Fibroblast of lung (primary cell): ENCODE results near the gene FLT3LG. TPM values are rescaled to one million over a fixed set of nuclear protein-coding genes. Genes with fewer than 3 reads are reported as not detected.

Source experiments
- DNase-seq, 2 donors: peaks; one replicate each; pipeline versions ENCODE4 v3.0.0 to v3.0.0-alpha.2; 2010; ENCODE audit warnings: low read depth in 2 of 2
- H2AFZ ChIP-seq: 2 replicates; pipeline ENCODE4 v1.5.1; 2012; ENCODE audit warnings: low read length, control low read depth, inconsistent platforms
- H3K27ac ChIP-seq: 2 replicates; pipeline ENCODE4 v1.5.1; 2011; ENCODE audit warnings: low read length, control low read depth; ENCODE audit not compliant: insufficient read depth
- H3K27me3 ChIP-seq: 2 replicates; pipeline ENCODE4 v1.5.1; 2011; ENCODE audit warnings: mild to moderate bottlenecking, low read length; ENCODE audit not compliant: control insufficient read depth, insufficient read depth
- H3K36me3 ChIP-seq: 2 replicates; pipeline ENCODE4 v1.5.1; 2011; ENCODE audit warnings: low read length; ENCODE audit not compliant: control insufficient read depth, insufficient read depth
- H3K4me1 ChIP-seq: 2 replicates; pipeline ENCODE4 v1.5.1; 2011; ENCODE audit warnings: low read length; ENCODE audit not compliant: control insufficient read depth, insufficient read depth; ENCODE audit errors: extremely low read depth
- H3K4me2 ChIP-seq: 2 replicates; pipeline ENCODE4 v1.5.1; 2011; ENCODE audit warnings: low read length, control low read depth; ENCODE audit not compliant: insufficient read depth; ENCODE audit errors: extremely low read depth
- H3K4me3 ChIP-seq, 4 experiments: fragments of 200-600 bp in 1 of 4; sonication (generic) in 1 of 4; replicated peaks in 1 of 4; 2 replicates each; pipeline ENCODE4 v1.5.1; 2011 to 2016; ENCODE audit warnings: low read length in 4 of 4, low read depth in 3 of 4, mild to moderate bottlenecking in 3 of 4, control low read depth in 2 of 4, inconsistent platforms in 1 of 4, mixed read lengths in 1 of 4; ENCODE audit not compliant: insufficient read depth in 1 of 4; ENCODE audit errors: control extremely low read depth in 1 of 4
- H3K79me2 ChIP-seq: 2 replicates; pipeline ENCODE4 v1.5.1; 2012; ENCODE audit warnings: mild to moderate bottlenecking, low read length, inconsistent platforms; ENCODE audit not compliant: control insufficient read depth, insufficient read depth
- H3K9ac ChIP-seq: 2 replicates; pipeline ENCODE4 v1.5.1; 2011; ENCODE audit warnings: mild to moderate bottlenecking, low read length, control low read depth; ENCODE audit not compliant: insufficient read depth
- H3K9me3 ChIP-seq: 2 replicates; pipeline ENCODE4 v1.5.1; 2012; ENCODE audit warnings: low read depth, low read length; ENCODE audit not compliant: control insufficient read depth, insufficient read depth
- H4K20me1 ChIP-seq: 2 replicates; pipeline ENCODE4 v1.5.1; 2011; ENCODE audit warnings: low read length; ENCODE audit not compliant: control insufficient read depth, insufficient read depth; ENCODE audit errors: extremely low read depth
- CTCF ChIP-seq, 2 donors: IDR thresholded peaks in 1 of 2; conservative IDR thresholded peaks in 1 of 2; 1 replicate in 1 of 2; 2 replicates in 1 of 2; pipeline ENCODE4 v1.5.1; 2011 to 2012; ENCODE audit warnings: low read length in 2 of 2, control low read depth in 1 of 2, inconsistent platforms in 1 of 2, low read depth in 1 of 2, mild to moderate bottlenecking in 1 of 2
- EZH2 ChIP-seq: IDR thresholded peaks from 2 replicates; pipeline ENCODE4 v1.5.1; 2012; ENCODE audit warnings: low read length, control low read depth, mild to moderate bottlenecking; ENCODE audit errors: missing control alignments
- polyA plus RNA-seq, 2 donors: library from polyadenylated mRNA; depleted of rRNA in 1 of 2; stranded (reverse) in 1 of 2; unstranded in 1 of 2; fragments of >200 nt; gene quantifications; 2 replicates each; pipeline ENCODE4 v1.2.1, GENCODE V29; 2011 to 2012; ENCODE audit warnings: missing spikeins in 1 of 2
- total RNA-seq: library from RNA; depleted of rRNA; stranded (reverse); fragments of >200 nt; gene quantifications from 2 replicates; pipeline ENCODE4 v1.2.1, GENCODE V29; 2014

Gene FLT3LG
- total and polyA plus RNA-seq, 2 donors (not counting 1 experiment from before 2014, with no cell fraction given), result 4.4 to 4.5 TPM

- DNase-seq, result no peak
- Histone ChIP-seq H3K79me2 (peaks cover 28% of the 10 kb centered on the region), H3K27ac (peak overlapping the region; percentile 92), H3K36me3 (peaks cover 26% of the 10 kb centered on the region), H3K4me2 (peak overlapping the region; percentile 97), H3K4me1 (peaks cover 9% of the 10 kb centered on the region), H3K9ac (no peak overlapping the region), H2AFZ (no peak overlapping the region), H3K27me3 (no peaks in the 10 kb centered on the region), H3K4me3 (peak overlapping the region; percentile 88 to 97 (median 95)), H3K9me3 (no peaks in the 10 kb centered on the region), H4K20me1 (no peaks in the 10 kb centered on the region)
- TF ChIP-seq EZH2 (no peak), CTCF (conservative IDR thresholded peaks at IDR 0.05 in 1 of 2, IDR thresholded peaks at IDR 0.05 in 1 of 2; ENCODE audit: low read depth in 1 of 2, low read length in 2 of 2) (no peak)
These were observed 23.7 kb downstream of the FLT3LG start for GRCh38 chr19:49497789-49498103.

- H3K27ac ChIP-seq, result no peak overlapping the region
- DNase-seq, result no peak
- peaks cover 9% of the 10 kb centered on the region for H3K4me1 ChIP-seq
- no peak overlapping the region for H3K4me3 ChIP-seq
- no peaks in the 10 kb centered on the region for H3K27me3 ChIP-seq
- peaks cover 28% of the 10 kb centered on the region for H3K79me2 ChIP-seq
- peak overlapping the region; percentile 19 for H3K4me2 ChIP-seq
- no peaks in the 10 kb centered on the region for H4K20me1 ChIP-seq
- no peak for TF ChIP-seq CTCF (conservative IDR thresholded peaks at IDR 0.05 in 1 of 2, IDR thresholded peaks at IDR 0.05 in 1 of 2; ENCODE audit: low read depth in 1 of 2, low read length in 2 of 2)
- TF ChIP-seq EZH2, result no peak
- H3K9me3 ChIP-seq, result no peaks in the 10 kb centered on the region
- H2AFZ ChIP-seq, result no peak overlapping the region
- peaks cover 26% of the 10 kb centered on the region for H3K36me3 ChIP-seq
- H3K9ac ChIP-seq, result no peak overlapping the region
These were observed 24.5 kb downstream of the FLT3LG start for GRCh38 chr19:49498475-49498874.

GRCh38 chr19:49499030-49499670 lies 25.1 kb downstream of the FLT3LG start:
- Histone ChIP-seq H3K79me2 (peaks cover 28% of the 10 kb centered on the region), H2AFZ (no peak overlapping the region), H3K9ac (no peak overlapping the region), H3K36me3 (peaks cover 26% of the 10 kb centered on the region), H3K4me2 (peak overlapping the region; percentile 19), H4K20me1 (no peaks in the 10 kb centered on the region), H3K27ac (no peak overlapping the region), H3K4me3 (no peak overlapping the region), H3K4me1 (peaks cover 9% of the 10 kb centered on the region), H3K27me3 (no peaks in the 10 kb centered on the region), H3K9me3 (no peaks in the 10 kb centered on the region)
- no peak for TF ChIP-seq EZH2
- no peak for TF ChIP-seq CTCF (conservative IDR thresholded peaks at IDR 0.05 in 1 of 2, IDR thresholded peaks at IDR 0.05 in 1 of 2; ENCODE audit: low read depth in 1 of 2, low read length in 2 of 2)
- DNase-seq, result no peak
